Activated CD4-positive, CD25-positive, alpha-beta regulatory T cell treated with anti-CD3 and anti-CD28 coated beads, Interleukin-2, amount 50 U/mL, for 72 hours (primary cell): Measurements from ENCODE around the gene ITGA3.

Experiments
- DNase-seq: peaks from one replicate; pipeline ENCODE4 v3.0.0; 2021

ITGA3 gene

DNA sequence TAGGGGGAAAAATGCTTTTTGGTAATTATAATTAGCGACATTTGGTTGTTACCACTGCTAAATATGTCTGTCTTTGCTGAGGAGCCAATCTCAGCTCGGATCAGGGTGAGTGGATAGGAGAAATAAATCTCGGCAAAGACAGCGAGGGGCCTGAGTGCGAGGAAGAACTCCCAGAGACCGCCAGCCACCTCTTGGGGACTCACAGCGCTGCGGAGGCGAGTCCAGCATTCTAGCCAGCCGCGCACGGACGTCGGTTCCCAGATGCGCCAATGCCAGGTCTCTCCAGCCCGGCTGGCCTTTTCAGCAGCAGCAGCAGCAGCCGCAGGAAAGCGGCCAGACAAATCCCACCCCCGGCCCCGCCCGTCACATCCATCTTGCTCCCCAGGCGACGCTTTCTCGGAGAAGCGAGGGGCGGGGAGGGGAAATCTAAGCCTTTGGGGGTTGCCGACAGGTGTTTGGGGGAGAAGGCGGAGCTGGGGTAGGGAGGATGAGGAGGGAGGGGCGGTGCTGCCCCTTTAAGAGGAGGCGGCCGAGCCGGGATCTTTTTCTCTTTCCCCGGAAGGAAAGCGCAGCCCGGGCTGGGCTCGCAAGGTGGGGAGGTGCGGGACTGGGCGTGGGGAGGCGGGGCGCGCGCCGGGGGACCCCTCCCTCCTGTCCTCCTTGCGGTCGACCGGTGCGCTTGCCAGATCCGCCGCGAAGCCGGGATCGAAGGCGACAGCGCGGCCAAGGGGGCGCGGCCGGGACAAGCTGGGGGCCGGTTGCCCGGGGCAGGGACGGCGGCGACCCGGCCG is at the start of gene ITGA3:
TSS of gene ITGA3 (plus strand) at position 685 of the 791 bp plus-strand sequence. CDS start 330 bp downstream, outside the sequence.
- peak; percentile 57 for DNase-seq

DNA sequence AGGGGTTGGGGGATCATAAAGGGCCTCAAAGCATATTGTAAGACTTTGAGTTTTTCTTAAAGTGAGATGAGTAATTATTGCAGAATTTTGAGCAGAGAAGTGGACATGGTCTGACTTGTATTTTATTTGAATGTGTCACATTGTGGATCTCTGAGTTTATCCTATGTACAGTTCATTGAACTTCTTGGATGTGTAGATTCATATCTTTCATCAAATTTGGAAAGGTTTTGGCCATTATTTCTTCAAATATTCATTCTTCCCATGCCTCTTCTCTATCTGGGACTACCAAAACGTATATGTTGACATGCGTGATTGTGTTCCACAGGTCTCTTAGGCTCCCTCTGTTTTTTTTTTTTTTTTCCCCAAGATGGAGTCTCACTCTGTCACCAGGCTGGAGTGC is 46.6 kb upstream of the ITGA3 start:
- DNase-seq = no peak

DNA sequence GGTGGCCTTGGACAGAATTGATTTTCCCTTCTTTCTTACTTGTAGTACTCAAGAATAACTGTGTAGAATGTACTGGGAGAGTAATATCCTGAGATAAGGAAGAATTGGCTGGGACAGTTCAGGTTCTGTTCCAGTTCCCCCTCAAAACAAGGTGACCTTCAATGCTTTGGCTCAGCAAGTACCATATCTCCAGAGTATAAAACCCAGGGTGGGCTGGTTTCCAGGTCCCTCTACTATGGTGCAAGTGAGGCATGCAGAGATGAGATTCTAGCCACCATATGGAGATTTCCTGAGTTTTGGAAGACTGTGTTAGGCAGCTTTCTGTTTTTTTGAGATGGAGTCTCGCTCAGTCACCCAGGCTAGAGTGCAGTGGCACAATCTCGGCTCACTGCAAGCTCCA is 42.8 kb upstream of the ITGA3 start:
- DNase-seq = no peak

DNA sequence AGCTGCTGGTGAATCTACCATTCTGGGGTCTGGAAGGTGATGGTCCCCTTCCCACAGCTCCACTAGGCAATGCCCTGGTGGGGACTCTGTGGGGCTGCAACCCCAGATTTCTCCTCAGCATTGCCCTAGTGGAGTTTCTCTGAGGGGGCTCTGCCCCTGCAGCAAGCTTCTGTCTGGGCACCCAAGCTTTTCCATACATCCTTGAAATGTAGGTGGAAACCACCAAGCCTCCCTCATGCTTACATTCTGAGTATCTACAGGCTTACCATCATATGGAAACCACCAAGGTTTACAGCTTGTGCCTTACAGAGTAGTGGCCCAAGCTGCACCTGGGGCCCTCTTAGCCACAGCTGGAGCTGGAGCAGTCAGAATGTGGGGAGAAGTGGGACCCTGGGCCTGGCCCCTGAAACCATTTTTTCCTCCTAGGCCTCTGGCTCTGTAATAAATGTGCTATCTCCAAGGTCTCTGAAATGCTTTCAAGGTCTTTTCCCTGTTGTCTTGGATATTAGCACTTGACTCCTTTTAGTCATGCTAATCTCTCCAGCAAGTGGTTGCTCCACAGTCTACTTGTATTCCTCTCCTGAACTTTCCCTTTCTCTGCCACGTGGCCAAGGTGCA is 41.3 kb upstream of the ITGA3 start:
- no peak for DNase-seq

DNA sequence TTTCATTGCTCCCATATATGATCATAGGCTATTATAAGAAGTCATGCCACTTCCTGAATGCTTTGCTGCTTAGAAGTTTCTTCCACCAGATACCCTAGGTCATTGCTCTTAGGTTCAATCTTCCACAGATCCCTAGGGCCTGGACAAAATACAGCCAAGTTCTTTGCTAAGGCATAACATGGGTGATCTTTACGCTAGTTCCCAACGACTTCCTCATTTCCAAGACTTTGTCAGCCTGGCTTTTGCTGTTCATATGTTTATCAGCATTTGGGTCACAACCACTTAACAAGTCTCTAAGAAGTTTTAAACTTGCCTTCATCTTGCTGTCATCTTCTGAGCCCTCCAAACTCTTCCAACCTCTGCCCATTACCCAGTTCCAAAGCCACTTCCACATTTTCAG is 40.8 kb upstream of the ITGA3 start:
- no peak for DNase-seq

DNA sequence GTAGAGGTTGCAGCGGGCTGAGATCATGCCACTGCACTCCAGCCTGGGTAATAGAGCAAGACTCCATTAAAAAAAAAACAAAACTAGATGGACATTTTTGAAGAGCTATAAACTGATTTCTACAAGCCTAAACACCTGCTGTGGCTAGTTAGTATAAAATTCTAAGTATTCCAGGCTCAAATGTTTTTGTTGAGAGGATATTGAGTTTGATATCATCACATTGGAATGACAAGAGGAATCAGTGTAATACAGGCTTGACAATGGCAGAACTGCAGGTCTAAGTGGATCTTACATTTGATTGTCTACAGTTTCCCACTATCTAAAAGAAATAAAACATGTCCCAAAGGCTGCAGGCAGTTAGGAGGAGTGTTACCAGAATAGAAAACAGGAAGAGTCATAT is 37.0 kb upstream of the ITGA3 start:
- no peak for DNase-seq

DNA sequence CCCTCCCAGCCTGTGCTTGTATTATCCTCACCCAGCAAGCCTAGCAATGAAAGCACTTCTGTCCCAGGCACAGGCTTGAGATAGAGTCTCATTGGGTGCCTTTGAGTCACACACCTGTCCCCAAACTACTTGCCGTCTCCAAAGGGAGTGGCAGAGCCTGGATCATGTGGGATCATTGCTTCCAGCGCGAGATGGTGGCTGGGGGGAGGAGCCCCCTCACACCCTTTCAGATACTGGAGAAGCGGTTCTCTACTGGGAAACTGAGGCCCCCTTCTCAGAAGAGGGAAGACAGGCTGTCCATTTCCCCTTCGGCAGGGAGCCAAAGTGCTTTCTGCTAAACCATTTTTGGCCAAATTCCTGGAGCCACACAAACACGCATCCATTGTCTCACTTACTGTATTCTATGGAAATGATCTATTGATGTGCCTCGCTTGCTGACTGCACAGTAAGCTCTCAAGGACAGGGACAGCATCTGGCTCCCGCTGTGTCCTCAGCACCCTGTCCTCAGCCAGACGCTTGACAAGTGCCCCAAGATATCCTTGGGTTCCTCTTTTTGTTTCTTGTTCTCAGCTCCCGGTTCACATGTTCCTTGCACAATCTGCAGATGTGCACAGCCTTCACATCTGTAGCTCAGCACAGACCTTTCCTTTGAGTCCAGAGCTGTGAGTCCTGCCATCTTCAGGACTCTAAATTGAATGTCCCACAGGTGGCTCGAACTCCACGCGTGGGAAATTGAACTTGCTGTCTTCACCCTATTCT is 34.9 kb upstream of the ITGA3 start:
- no peak for DNase-seq

DNA sequence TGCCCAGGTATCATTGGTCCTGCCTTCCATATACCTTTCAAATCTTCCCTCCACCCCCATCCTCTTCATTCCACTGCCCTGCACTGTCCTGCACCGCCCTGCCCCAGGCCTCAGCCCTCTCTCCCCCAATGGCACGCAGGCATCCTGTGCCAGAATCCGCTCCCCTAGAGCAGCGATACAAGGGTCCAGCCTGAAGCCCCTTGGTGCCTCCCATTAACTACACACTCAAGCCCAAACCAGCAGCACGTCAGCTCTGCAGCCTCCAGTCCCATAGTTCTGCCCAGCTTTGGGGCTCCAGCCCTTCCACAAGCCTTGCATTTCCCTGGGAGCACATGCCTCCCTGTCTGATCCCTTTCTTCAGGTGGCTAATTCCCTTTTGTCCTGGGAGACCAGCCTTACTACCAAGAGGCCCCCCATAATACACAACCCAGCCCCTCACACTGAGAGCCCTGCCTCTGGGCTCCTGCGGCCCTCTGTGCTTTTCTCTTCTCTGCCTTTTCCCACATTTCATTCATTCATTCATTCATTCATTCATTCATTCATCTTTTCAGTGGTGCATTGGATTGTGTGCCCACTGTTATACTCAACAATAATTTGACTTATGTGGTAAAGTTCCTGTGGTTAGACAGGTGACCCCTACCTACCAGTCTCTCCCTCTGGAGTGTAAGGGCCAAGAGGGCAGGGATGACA is 34.1 kb upstream of the ITGA3 start:
- DNase-seq = no peak

DNA sequence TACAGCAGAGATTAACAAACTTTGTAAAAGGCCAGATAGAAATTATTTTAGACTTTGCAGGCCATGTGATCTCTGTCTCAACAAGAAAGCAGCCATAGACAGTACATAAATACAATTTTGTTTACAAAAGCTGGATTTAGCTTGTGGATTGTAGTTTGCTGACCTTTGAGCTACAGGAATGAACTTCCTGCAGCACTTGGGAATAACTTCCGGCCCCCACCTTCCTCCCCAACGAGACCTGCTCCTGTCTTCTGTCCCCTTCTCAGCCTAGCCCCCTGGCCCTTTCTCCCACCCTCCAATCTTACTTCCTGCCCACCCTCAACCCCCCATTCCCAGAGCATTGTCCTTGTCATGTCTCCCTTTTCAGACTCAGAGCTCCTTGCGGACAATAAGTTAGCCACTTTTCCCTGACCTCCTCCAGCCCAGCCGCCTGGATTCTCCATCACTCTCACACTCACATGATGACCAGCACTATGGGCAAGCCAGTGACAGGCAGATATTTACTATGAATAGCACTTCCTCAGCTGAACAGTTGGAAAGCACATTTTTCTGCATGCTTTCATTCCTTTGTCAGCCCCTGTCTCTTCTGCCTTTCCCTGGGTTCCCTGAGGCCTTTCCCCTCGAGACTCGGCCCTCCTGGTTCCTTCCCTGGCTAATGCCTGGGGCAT is 33.3 kb upstream of the ITGA3 start:
- no peak for DNase-seq

DNA sequence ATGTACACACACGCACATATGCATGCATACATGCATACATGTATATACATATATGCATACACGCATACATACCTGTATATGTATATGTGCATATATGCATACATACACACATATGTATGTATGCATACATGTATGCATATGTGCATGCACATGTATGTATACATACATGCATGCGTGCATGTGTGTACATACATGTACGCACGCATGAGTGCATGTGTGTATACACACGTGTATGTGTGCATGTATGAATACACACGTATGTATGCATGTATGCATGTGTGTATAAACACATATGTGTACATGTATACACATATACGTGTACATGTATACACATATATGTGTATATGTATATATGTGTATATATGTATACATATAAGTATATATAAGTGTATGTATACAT is 32.4 kb upstream of the ITGA3 start:
- no peak for DNase-seq

DNA sequence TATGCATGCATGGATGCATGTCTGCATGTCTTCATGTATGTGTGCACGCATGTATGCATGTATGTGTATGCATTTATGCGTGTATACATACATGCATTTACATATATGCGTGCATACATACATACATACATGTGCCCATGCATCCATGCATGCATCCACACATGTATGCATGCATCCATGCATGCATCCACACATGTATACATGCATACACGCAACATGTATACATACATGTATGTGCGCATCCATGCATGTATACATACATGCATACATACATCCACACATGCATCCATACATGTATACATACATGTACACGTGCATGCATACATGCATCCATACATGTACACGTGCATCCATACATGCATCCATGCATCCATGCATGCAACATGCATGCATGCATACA is 31.1 kb upstream of the ITGA3 start:
- DNase-seq = no peak

DNA sequence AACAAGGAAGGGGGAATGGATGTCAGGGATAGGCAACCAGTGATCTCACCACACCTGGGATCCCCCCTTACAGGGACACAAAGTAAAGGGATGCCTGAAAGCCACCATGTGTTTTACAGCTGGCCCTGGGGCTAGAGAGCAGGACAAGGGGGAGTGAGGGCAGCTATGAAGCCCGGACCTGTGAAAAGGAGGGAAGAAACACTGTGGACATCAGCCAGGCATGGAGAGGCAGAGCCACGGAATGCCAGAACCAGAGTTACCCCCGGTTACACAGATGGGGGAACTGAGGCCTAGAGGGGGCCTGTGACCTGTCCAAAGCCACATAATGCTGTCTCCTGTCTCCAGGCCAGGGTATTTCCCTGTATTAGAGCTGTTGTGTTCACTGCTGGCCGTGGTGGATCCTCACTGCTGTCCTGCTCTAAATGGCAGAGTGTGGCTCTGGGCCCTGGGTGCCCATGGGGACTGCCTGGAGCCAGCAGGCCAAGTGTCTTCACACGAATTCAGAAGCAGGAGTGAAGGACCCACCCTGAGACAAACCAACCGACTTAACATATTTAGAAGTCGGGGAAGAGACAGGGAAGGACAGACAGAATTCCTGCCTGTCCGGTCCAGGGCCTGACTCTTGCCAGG is 29.7 kb upstream of the ITGA3 start:
- DNase-seq = no peak

DNA sequence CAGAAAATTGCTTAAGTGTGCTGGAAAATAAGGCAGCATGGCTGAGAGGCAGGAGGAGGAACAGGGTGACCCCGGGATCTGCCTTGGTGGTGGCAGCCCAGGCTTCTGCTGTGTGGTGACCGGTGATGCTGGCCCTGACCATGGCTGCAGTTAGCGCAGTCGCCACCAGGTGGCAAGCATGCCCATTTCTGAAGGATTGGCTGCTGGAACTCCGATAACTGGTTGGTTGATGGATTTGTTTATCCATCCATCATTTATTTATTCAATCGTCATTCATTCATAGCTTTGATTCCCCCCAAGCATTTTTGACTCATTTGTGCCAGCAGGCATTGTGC is 29.1 kb upstream of the ITGA3 start:
- peak; percentile 88 for DNase-seq

DNA sequence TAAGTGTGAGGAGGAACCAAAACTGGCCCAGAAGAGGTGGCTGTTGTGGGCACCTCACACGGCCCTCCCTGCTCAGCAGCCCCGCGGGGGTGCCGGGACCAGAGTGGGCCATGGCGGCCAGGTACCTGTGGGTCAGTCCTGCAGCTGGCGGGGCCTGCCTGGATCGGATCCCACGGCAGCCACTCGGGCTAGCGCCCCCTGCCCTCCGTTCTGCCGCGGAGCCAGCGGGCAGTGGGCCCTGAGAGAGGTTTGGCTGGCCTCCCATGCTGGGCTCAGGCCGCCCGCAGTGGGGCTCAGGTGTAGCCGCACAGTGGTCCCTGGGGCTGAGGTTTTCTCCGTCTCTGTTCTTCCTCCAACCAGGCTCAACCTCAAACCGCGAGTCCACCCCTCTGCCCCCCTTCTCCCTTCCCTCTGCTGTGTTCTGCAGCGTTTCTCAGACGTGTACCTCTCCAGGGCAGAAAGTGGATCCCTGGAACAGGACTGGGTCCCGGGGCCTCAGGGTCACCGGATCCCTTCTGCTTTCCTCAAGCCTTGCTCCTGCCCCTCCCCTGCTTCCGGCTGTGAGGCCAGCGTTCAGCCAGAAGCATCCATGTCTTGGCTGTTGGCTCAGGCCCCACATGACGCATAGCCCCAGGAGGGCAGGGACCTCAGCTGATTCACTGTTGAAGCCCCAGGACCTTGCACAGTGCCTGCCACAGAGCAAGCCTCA is 28.6 kb upstream of the ITGA3 start:
- DNase-seq = no peak

DNA sequence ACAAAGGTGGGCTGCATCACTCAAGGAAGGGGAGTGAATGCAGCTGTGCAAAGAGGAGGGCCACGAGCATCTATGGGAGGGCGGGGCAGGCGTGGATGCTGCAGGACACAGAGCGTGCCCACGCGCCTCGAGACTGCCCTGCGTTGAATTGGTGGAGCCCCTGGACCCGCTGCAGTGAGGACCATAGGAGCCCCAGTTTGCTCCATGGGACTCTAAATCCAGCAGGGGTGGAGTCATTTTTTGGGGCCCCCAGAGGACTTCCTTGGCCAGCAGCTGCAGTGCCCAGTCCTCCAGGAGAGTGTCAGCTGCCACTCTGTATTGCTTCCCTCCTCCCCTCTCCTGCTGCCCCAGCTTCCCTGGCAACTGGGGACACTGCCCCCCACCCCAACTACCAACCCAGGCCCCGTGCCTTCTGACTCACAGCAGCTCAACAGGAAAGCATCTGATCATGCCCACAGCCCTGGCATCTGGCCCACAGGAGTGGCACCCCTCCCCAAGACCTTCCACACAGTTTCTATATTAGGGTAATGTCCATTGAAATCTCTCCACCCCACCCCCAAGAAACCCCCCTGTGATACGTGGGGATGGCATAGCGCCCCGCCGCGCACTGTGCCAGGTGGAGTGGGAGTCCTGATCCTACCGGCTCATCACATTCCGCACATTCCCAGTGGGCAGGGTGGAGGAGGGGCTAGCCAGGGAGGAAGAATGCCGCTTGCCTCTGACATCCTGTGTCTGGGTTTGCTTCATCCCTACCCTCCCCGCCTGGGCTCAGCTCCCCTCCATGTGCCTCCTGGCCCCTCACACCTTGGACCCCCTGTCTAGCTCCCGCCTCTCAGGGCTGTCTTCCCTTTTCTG is 27.8 kb upstream of the ITGA3 start:
- no peak for DNase-seq

DNA sequence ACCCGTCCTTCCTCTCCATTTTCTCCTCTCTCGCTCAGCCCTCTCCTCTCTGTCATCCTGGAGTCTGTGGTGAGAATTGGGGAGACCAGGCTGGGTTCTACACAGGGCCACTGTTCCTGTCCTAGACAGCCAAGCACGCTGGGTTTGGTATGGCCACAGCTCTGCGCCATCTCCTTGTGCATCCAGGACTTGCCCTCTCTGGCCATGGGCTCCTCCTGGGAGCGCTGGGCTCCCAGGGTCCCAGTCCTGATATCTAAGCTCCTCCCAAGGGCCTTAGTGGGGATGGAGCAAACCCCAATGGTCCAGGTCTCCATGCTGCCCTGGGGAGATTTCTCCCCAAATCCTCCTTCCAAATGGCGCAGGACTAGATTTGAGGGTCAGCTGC is 27.2 kb upstream of the ITGA3 start:
- DNase-seq = no peak

DNA sequence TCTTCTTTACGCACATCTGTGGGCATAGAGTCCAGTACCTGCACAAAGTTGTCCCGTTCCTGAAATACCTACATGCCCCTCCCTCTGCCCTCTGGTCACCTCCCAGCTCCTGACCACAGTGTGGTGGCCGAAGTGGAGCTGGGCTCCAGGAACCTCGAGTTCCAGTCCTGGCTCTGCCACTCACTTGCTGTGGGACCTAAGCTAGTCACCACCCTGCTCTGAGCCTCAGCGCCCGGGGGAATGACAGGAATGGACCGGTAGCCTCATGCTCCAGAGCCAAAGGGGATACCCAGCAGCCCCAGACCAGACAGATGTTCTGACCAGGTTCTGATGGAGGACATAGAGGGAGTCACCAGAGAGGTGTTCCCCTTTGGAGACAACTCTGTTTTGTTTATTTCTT is 26.7 kb upstream of the ITGA3 start:
- DNase-seq = no peak

DNA sequence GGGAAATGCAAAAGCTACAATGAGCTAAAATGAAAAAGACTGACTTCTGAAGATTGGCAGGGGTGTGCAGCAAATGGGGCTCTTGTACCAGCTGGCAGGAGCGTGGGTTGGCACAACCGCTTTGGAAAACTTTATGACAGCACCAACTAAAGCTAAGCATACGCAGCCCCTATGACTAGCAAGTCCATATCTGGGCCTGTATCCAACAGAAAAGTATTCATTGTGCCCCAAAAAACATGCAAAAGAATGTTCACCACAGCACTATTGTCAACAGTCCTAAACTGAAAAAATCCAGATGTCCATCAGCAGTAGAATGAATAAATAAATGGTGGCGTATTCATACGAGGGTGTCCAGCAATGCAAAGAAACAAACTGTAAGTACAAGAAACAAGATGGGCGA is 22.6 kb upstream of the ITGA3 start:
- DNase-seq = no peak

DNA sequence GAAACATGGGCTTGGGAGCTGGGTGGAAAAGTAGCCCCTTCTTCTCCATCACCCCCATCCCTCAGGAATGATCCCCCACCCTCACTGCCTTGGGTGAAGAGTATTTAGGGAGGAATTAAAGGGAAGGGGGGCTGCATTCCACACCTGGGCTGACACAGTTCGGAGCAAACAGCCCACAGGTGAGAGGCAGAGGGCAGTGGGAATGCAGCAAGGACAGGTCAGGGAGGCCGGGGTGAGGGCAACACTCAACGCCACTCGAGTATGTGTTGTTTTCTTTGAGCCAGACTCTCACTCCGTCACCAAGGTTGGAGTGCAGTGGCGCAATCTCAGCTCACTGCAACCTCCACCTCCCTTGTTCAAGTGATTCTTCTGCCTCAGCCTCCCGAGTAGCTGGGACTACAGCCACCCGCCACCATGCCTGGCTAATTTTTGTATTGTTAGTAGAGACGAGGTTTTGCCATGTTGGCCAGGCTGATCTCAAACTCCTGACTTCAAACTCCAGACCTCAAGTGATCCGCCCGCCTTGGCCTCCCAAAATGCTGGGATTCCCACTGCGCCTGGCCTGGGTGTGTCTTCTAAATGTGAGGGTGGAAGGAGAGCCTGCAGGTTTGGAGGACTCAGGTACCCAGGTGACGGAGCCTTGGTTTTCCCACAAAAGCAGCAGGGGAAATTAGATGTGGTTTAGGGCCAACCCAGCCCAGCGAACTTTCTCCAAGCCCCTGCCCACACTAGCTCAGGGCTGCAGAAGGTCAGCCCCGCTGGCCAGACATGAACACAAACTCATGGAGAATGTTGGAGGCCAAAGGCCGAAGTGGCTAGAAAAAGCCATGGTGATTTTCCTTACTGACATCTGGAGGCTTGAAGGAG is 21.2 kb upstream of the ITGA3 start:
- DNase-seq = no peak

DNA sequence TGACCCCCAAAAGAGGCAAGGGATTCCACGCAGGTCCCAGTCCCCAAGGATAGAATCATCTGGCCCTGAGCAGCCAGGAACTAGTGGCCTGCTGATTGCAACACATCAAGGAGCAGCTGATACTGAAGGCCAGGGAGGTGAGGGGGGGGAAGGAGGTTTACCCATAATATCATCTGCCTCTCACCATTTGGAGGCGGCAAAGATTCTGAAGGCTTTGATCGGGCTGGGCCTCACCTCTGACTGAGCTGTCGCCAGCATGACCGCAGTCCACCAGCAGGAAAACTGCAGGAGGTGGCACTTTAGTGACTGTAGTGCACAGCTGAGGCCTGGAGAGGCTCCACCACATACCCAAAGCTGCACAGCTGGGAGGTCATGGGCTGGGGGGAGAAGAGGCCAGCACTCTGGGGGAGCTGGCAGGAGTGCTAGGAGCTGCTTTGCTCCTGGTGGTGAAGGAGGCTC is 20.5 kb upstream of the ITGA3 start:
- no peak for DNase-seq
